Spleen (tissue), 11 donors: ENCODE results near the gene THBS1. TPM values are rescaled to one million over a fixed set of nuclear protein-coding genes. Genes with fewer than 3 reads are reported as not detected.

ENCODE experiments used
- DNase-seq: peaks from one replicate; pipeline ENCODE4 v3.0.0-alpha.2; 2020
- H3K27ac ChIP-seq, 8 donors: fragments of 200-600 bp; sonication (generic) in 7 of 8; 1 replicate in 4 of 8; 2 replicates in 4 of 8; pipeline versions ENCODE4 v1.5.0 to v1.8.0; 2016 to 2021; ENCODE audit warnings: inconsistent platforms in 4 of 8, mild to moderate bottlenecking in 4 of 8, moderate library complexity in 1 of 8
- H3K27me3 ChIP-seq, 7 donors: fragments of 200-600 bp; sonication (generic) in 6 of 7; replicated peaks in 1 of 7; 1 replicate in 4 of 7; 2 replicates in 3 of 7; pipeline versions ENCODE4 v1.5.0 to v1.8.0; 2016 to 2021; ENCODE audit warnings: inconsistent platforms in 3 of 7, mild to moderate bottlenecking in 1 of 7
- H3K36me3 ChIP-seq, 6 donors: fragments of 200-600 bp; sonication (generic) in 5 of 6; 1 replicate in 4 of 6; 2 replicates in 2 of 6; pipeline versions ENCODE4 v1.5.0 to v1.8.0; 2016 to 2021; ENCODE audit warnings: inconsistent platforms in 2 of 6
- H3K4me1 ChIP-seq, 6 donors: fragments of 200-600 bp; sonication (generic) in 5 of 6; 1 replicate in 3 of 6; 2 replicates in 3 of 6; pipeline versions ENCODE4 v1.5.0 to v1.8.0; 2016 to 2021; ENCODE audit warnings: inconsistent platforms in 3 of 6
- H3K4me3 ChIP-seq, 8 donors: fragments of 200-600 bp; sonication (generic) in 7 of 8; 1 replicate in 4 of 8; 2 replicates in 4 of 8; pipeline versions ENCODE4 v1.5.0 to v1.8.0; 2016 to 2021; ENCODE audit warnings: inconsistent platforms in 4 of 8, mild to moderate bottlenecking in 4 of 8, moderate library complexity in 2 of 8
- H3K9me3 ChIP-seq, 8 donors: fragments of 200-600 bp; sonication (generic) in 7 of 8; 1 replicate in 4 of 8; 2 replicates in 4 of 8; pipeline versions ENCODE4 v1.5.0 to v1.8.0; 2016 to 2021; ENCODE audit warnings: inconsistent platforms in 4 of 8
- CTCF ChIP-seq, 11 experiments: fragments of 200-600 bp in 7 of 11; fragments of 450-650 bp in 4 of 11; sonication (generic) in 4 of 11; IDR thresholded peaks in 8 of 11; conservative IDR thresholded peaks in 3 of 11; 1 replicate in 7 of 11; 2 replicates in 4 of 11; pipeline versions ENCODE4 v1.4.0 to v1.8.0; 2016 to 2021; ENCODE audit warnings: antibody characterized with exemption in 11 of 11, inconsistent platforms in 4 of 11, mild to moderate bottlenecking in 1 of 11
- POLR2A ChIP-seq, 3 donors: fragments of 450-650 bp; IDR thresholded peaks; one replicate each; pipeline ENCODE4 v1.5.1; 2017; ENCODE audit warnings: antibody characterized with exemption in 3 of 3, mild to moderate bottlenecking in 1 of 3
- POLR2AphosphoS5 ChIP-seq, 3 donors: sonication (generic); formaldehyde crosslinking; IDR thresholded peaks; one replicate each; pipeline ENCODE4 v1.5.1; 2017; ENCODE audit warnings: antibody characterized with exemption in 3 of 3
- WGBS, 5 donors: extraction: QIAGEN DNeasy Blood & Tissue Kit in 3 of 5; methylation state at CpG; one replicate each; pipeline versions ENCODE4 v1.1.5 to v1.1.7; 2013 to 2018; 5-methylcytosine and 5-hydroxymethylcytosine counted together
- intact Hi-C: fragments of 100-400 bp; cut with DNase I; formaldehyde crosslinking; loops from one replicate; pipeline ENCODE4 v1.15.0; 2023; ENCODE audit warnings: low total_unique reads
- polyA plus RNA-seq, 3 donors: library from polyadenylated mRNA; stranded (reverse); fragments of 200-250 nt; gene quantifications; one replicate each; pipeline ENCODE4 v1.2.1, GENCODE V29; 2013
- total RNA-seq, 7 donors: library from RNA; depleted of rRNA in 3 of 7; stranded (reverse); fragments of >200 nt in 3 of 7; fragmentation: NEBNext Ultra II Directional in 4 of 7; extraction: Animal tissue kit (Norgen Biotek cat#: 25700) in 4 of 7; gene quantifications; one replicate each; pipeline versions ENCODE4 v1.1.0 to v1.2.1, GENCODE V29; 2016 to 2021
- donor health status: healthy with polysubstance abuse.
- donor health status: DM: no; HTN: no; CAD: no; lungs with moderate emphysema.
- donor health status: DM: no; HTN: no; CAD: no.
- donor health status: Bipolar disorder and iron deficiency.
- donor health status: healthy.
- donor health status: DM: no; HTN: no; CAD: no.
- donor health status: DM: yes; HTN: yes; CAD: no.

THBS1 gene
- total and polyA plus RNA-seq, 10 donors = 8.4 to 1,022 (median 271) TPM

- intact Hi-C loops = no loop called here
- WGBS, 5 donors = 94 to 98% (median 95%) methylated on average over 1 of the region's 1 CpG
- no peaks in the 10 kb centered on the region for H3K4me1 ChIP-seq
Measured at GRCh38 chr15:39638041-39638440, 57.2 kb downstream of the THBS1 start.

GRCh38 chr15:39639037-39639436 lies 58.2 kb downstream of the THBS1 start:
- TF ChIP-seq POLR2AphosphoS5 (IDR thresholded peaks at IDR 0.05) (no peak), POLR2A (IDR thresholded peaks at IDR 0.05) (no peak), CTCF (IDR thresholded peaks at IDR 0.05 in 8 of 11, conservative IDR thresholded peaks at IDR 0.05 in 3 of 11) (no peak)
- 83 to 93% (median 87%) methylated on average over 1 of the region's 1 CpG for WGBS, 5 donors
- intact Hi-C loops = no loop called here

More at GRCh38 chr15:39638041-39638440, 57.2 kb downstream of the THBS1 start:
- Histone ChIP-seq H3K4me3 (no peak overlapping the region), H3K27me3 (no peaks in the 10 kb centered on the region), H3K36me3 (no peaks in the 10 kb centered on the region), H3K27ac (no peak overlapping the region), H3K9me3 (no peaks in the 10 kb centered on the region)
- TF ChIP-seq CTCF (IDR thresholded peaks at IDR 0.05 in 8 of 11, conservative IDR thresholded peaks at IDR 0.05 in 3 of 11) (no peak), POLR2AphosphoS5 (IDR thresholded peaks at IDR 0.05) (no peak), POLR2A (IDR thresholded peaks at IDR 0.05) (no peak)
- DNase-seq = no peak

GRCh38 chr15:39640665-39641064 lies 59.8 kb downstream of the THBS1 start:
- H3K27ac ChIP-seq = no peak overlapping the region
- WGBS, 5 donors = 78 to 87% (median 84%) methylated on average over 3 of the region's 3 CpGs
- no peak for DNase-seq
- H3K9me3 ChIP-seq = no peaks in the 10 kb centered on the region
- no peak overlapping the region for H3K4me3 ChIP-seq
- no peak for TF ChIP-seq CTCF (IDR thresholded peaks at IDR 0.05 in 8 of 11, conservative IDR thresholded peaks at IDR 0.05 in 3 of 11)
- TF ChIP-seq POLR2A (IDR thresholded peaks at IDR 0.05) = no peak
- TF ChIP-seq POLR2AphosphoS5 (IDR thresholded peaks at IDR 0.05) = no peak
- H3K4me1 ChIP-seq = no peaks in the 10 kb centered on the region
- H3K36me3 ChIP-seq = no peaks in the 10 kb centered on the region
- intact Hi-C loops = no loop called here
- H3K27me3 ChIP-seq = no peaks in the 10 kb centered on the region

More at GRCh38 chr15:39639037-39639436, 58.2 kb downstream of the THBS1 start:
- Histone ChIP-seq H3K36me3 (no peaks in the 10 kb centered on the region), H3K4me3 (no peak overlapping the region), H3K4me1 (no peaks in the 10 kb centered on the region), H3K9me3 (no peaks in the 10 kb centered on the region), H3K27ac (no peak overlapping the region), H3K27me3 (no peaks in the 10 kb centered on the region)
- no peak for DNase-seq

- intact Hi-C loops = no loop called here
- H3K36me3 ChIP-seq = no peaks in the 10 kb centered on the region
- DNase-seq = no peak
Measured at GRCh38 chr15:39641191-39641889, 60.5 kb downstream of the THBS1 start.

More at GRCh38 chr15:39641191-39641889, 60.5 kb downstream of the THBS1 start:
- no peaks in the 10 kb centered on the region for H3K4me1 ChIP-seq
- 82 to 88% (median 84%) methylated on average over 11 of the region's 11 CpGs for WGBS, 5 donors
- no peaks in the 10 kb centered on the region for H3K9me3 ChIP-seq
- no peaks in the 10 kb centered on the region for H3K27me3 ChIP-seq
- no peak for TF ChIP-seq POLR2AphosphoS5 (IDR thresholded peaks at IDR 0.05)
- TF ChIP-seq CTCF (IDR thresholded peaks at IDR 0.05 in 8 of 11, conservative IDR thresholded peaks at IDR 0.05 in 3 of 11) = no peak
- no peak for TF ChIP-seq POLR2A (IDR thresholded peaks at IDR 0.05)
- no peak overlapping the region for H3K27ac ChIP-seq
- no peak overlapping the region for H3K4me3 ChIP-seq
